Measurements from ENCODE around the gene RALGAPA2. TPM values are rescaled to one million over a fixed set of nuclear protein-coding genes. Genes with fewer than 3 reads are reported as not detected.

Gene RALGAPA2
- total RNA-seq, 2 experiments from 2014 or later, result 21.2 to 21.9 TPM

GRCh38 chr20:20695250-20695816 is 17.1 kb downstream of the RALGAPA2 start:
- no peak overlapping the region for H3K27ac ChIP-seq (ENCODE audit: low read depth in 1 of 2, low read length in 2 of 2)
- no peaks in the 10 kb centered on the region for H3K9me3 ChIP-seq (ENCODE audit: control insufficient read depth in 1 of 2, insufficient read depth in 1 of 2, low read length in 2 of 2)
- H3K36me3 ChIP-seq (ENCODE audit: insufficient read depth, low read length), result no peaks in the 10 kb centered on the region
- intact Hi-C loops (cut with DNase I, micrococcal nuclease), result no loop called here
- no peak overlapping the region for H3K4me3 ChIP-seq (ENCODE audit: low read length)
- TF ChIP-seq CTCF (IDR thresholded peaks at IDR 0.05), result no peak
- ChIA-PET POLR2A (no interaction called here), CTCF (no interaction called here)
- Mint-ChIP-seq H3K4me3 (no peak overlapping the region), H3K27ac (no peak overlapping the region), H3K9me3 (no peaks in the 10 kb centered on the region), H3K27me3 (no peaks in the 10 kb centered on the region), H3K36me3 (ENCODE audit: low read depth) (no peaks in the 10 kb centered on the region), H3K4me1 (ENCODE audit: low read depth) (peaks cover 48% of the 10 kb centered on the region)
- no peaks in the 10 kb centered on the region for H3K27me3 ChIP-seq (ENCODE audit: control insufficient read depth in 1 of 2, insufficient read depth in 2 of 2, low read length in 2 of 2)
- no peak for ATAC-seq (ENCODE audit: poor library complexity)
- no peak for DNase-seq
- peaks cover 12% of the 10 kb centered on the region for H3K4me1 ChIP-seq (ENCODE audit: insufficient read depth, low read length)

DNA sequence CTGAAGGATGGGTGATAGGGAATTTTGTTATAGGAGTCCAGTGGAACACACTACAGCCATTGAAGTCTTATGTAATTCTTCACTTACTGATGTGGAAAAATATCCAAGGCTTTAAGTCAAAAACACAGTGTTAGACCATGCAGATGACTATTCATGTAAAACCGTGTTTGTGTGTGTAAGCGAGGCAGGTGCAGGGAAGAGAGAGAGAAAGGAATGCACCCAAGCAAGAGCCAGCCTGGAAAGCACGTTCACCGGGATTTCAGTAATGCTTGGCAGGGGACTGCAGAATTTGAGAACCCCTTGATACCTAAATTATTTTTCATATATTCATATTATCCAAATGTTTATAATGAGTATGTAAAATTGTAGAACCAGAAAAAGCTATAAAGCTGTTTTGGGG is 17.9 kb downstream of the RALGAPA2 start:
- Histone ChIP-seq H3K4me3 (ENCODE audit: low read length) (no peak overlapping the region), H3K27me3 (ENCODE audit: control insufficient read depth in 1 of 2, insufficient read depth in 2 of 2, low read length in 2 of 2) (no peaks in the 10 kb centered on the region), H3K4me1 (ENCODE audit: insufficient read depth, low read length) (peaks cover 13% of the 10 kb centered on the region), H3K36me3 (ENCODE audit: insufficient read depth, low read length) (no peaks in the 10 kb centered on the region), H3K9me3 (ENCODE audit: control insufficient read depth in 1 of 2, insufficient read depth in 1 of 2, low read length in 2 of 2) (no peaks in the 10 kb centered on the region), H3K27ac (ENCODE audit: low read depth in 1 of 2, low read length in 2 of 2) (no peak overlapping the region)
- Mint-ChIP-seq H3K27me3 (no peaks in the 10 kb centered on the region), H3K9me3 (no peaks in the 10 kb centered on the region), H3K36me3 (ENCODE audit: low read depth) (no peaks in the 10 kb centered on the region), H3K27ac (no peak overlapping the region), H3K4me1 (ENCODE audit: low read depth) (peaks cover 44% of the 10 kb centered on the region), H3K4me3 (no peak overlapping the region)
- intact Hi-C loops (cut with DNase I, micrococcal nuclease), result no loop called here
- no peak for TF ChIP-seq CTCF (IDR thresholded peaks at IDR 0.05)
- ATAC-seq (ENCODE audit: poor library complexity) (no peak), DNase-seq (no peak)
- ChIA-PET CTCF (no interaction called here), POLR2A (no interaction called here)

GRCh38 chr20:20692587-20692986 is 19.9 kb downstream of the RALGAPA2 start:
- Histone ChIP-seq H3K4me1 (ENCODE audit: insufficient read depth, low read length) (peaks cover 13% of the 10 kb centered on the region), H3K4me3 (ENCODE audit: low read length) (no peak overlapping the region), H3K27ac (ENCODE audit: low read depth in 1 of 2, low read length in 2 of 2) (no peak overlapping the region), H3K9me3 (ENCODE audit: control insufficient read depth in 1 of 2, insufficient read depth in 1 of 2, low read length in 2 of 2) (no peaks in the 10 kb centered on the region), H3K27me3 (ENCODE audit: control insufficient read depth in 1 of 2, insufficient read depth in 2 of 2, low read length in 2 of 2) (no peaks in the 10 kb centered on the region), H3K36me3 (ENCODE audit: insufficient read depth, low read length) (no peaks in the 10 kb centered on the region)
- Mint-ChIP-seq H3K4me3 (no peak overlapping the region), H3K9me3 (no peaks in the 10 kb centered on the region), H3K27me3 (no peaks in the 10 kb centered on the region), H3K36me3 (ENCODE audit: low read depth) (no peaks in the 10 kb centered on the region), H3K27ac (no peak overlapping the region), H3K4me1 (ENCODE audit: low read depth) (peaks cover 45% of the 10 kb centered on the region)
- intact Hi-C loops (cut with DNase I, micrococcal nuclease), result no loop called here
- ChIA-PET POLR2A (no interaction called here), CTCF (no interaction called here)
- ATAC-seq (ENCODE audit: poor library complexity), result no peak
- DNase-seq, result no peak
- TF ChIP-seq CTCF (IDR thresholded peaks at IDR 0.05), result no peak

Data from CD4-positive, alpha-beta T cell (primary cell).